ENCODE measurements around the gene CDC42EP4. TPM values are rescaled to one million over a fixed set of nuclear protein-coding genes. Genes with fewer than 3 reads are reported as not detected.

CDC42EP4 gene
- total and polyA plus RNA-seq, 9 of the 15 experiments (the other 6 are each of a cell fraction or from before 2014, with no cell fraction given) = 0.65 to 20.8 (median 12.3) TPM

DNA sequence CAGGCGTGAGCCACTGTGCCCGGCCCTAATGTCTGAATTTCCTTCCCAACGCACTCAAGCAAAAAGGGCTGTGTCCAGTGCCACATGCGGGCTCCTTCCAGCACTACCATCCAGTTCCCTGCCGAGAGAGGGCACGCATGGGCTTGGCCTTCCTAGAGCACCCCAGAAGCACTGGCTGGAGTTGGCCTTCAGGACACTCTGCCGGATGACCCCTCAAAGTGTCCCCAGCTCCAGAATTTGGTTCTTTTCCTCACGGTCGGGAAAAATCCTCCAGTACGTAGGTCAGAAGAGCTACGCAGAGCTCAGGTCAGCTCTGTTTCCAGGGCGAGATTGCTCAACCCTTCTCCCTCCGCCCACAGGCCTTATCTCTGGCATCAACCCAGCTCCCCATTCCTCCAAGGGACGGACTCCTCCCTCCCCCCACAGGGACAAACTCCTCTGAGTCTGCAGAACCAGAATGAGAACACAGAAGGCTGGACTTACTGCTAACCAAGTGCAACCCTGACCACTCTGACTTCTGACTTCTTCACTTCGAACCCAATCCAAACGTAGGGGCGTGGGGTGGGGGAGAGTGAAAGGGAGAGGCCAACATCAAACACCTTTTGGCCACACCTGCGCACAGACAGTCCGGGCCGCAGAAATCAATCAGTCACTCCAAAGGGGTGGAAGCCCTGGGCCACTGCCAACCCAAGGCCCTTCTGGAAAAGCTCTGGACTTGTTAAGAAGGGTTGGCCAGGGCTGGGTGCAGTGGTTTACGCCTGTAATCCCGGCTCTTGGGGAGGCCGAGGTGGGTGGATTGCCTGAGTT is 3.6 kb downstream of the CDC42EP4 start (continued):
- peak; percentile 86 for TF ChIP-seq IRF9 (tag; IDR thresholded peaks at IDR 0.05)
- TF ChIP-seq SIN3B (IDR thresholded peaks at IDR 0.05; ENCODE audit: low read depth) = no peak
- TF ChIP-seq ZNF699 (CRISPR knock-in tag; IDR thresholded peaks at IDR 0.05; ENCODE audit: insufficient replicate concordance) = no peak
- no peak; the same call in 1 of the 2 replicates for TF ChIP-seq FOXP1 (CRISPR knock-in tag; IDR thresholded peaks at IDR 0.05)
- TF ChIP-seq ZNF766 (CRISPR knock-in tag; conservative IDR thresholded peaks at IDR 0.05) = 0 out of 2 replicates have a peak, but pooled peaks have one; percentile 53
- TF ChIP-seq, protein P1, sequence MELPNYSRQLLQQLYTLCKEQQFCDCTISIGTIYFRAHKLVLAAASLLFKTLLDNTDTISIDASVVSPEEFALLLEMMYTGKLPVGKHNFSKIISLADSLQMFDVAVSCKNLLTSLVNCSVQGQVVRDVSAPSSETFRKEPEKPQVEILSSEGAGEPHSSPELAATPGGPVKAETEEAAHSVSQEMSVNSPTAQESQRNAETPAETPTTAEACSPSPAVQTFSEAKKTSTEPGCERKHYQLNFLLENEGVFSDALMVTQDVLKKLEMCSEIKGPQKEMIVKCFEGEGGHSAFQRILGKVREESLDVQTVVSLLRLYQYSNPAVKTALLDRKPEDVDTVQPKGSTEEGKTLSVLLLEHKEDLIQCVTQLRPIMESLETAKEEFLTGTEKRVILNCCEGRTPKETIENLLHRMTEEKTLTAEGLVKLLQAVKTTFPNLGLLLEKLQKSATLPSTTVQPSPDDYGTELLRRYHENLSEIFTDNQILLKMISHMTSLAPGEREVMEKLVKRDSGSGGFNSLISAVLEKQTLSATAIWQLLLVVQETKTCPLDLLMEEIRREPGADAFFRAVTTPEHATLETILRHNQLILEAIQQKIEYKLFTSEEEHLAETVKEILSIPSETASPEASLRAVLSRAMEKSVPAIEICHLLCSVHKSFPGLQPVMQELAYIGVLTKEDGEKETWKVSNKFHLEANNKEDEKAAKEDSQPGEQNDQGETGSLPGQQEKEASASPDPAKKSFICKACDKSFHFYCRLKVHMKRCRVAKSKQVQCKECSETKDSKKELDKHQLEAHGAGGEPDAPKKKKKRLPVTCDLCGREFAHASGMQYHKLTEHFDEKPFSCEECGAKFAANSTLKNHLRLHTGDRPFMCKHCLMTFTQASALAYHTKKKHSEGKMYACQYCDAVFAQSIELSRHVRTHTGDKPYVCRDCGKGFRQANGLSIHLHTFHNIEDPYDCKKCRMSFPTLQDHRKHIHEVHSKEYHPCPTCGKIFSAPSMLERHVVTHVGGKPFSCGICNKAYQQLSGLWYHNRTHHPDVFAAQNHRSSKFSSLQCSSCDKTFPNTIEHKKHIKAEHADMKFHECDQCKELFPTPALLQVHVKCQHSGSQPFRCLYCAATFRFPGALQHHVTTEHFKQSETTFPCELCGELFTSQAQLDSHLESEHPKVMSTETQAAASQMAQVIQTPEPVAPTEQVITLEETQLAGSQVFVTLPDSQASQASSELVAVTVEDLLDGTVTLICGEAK (IDR thresholded peaks at IDR 0.05) = no peak
- TF ChIP-seq, protein P1 (CRISPR knock-in tag; IDR thresholded peaks at IDR 0.05) = no peak
- TF ChIP-seq ZKSCAN1 (IDR thresholded peaks at IDR 0.05; ENCODE audit: low read depth, low read length) = no peak; the same call in 1 of the 2 replicates
- no peak for TF ChIP-seq POU5F1 (IDR thresholded peaks at IDR 0.05; ENCODE audit: borderline replicate concordance, low read depth, low read length, partially characterized antibody)
- TF ChIP-seq SNAPC5 (CRISPR knock-in tag; IDR thresholded peaks at IDR 0.05) = no peak
- TF ChIP-seq EHMT2 (IDR thresholded peaks at IDR 0.05) = no peak
- TF ChIP-seq ZNF644 (tag; IDR thresholded peaks at IDR 0.05; ENCODE audit: low read depth) = no peak
- no peak for TF ChIP-seq CREB3 (tag; conservative IDR thresholded peaks at IDR 0.05; ENCODE audit: low read depth)
- peak; percentile 75; the same call in 1 of the 2 replicates for TF ChIP-seq SMARCC2 (IDR thresholded peaks at IDR 0.05; ENCODE audit: low read depth)
